HS-27A (cell line): ENCODE measurements around the gene APELA.
"Not testable (repeated sequence)": the region's sequence is repeated elsewhere in the genome, so short reads cannot be mapped to it uniquely, and the experiment has no call there.

ENCODE experiments used
- DNase-seq: peaks from one replicate; pipeline ENCODE4 v3.0.0-alpha.2; 2012; ENCODE audit warnings: low read depth, missing footprints

APELA gene

GRCh38 chr4:164876700-164877324 is at the start of gene APELA:
APELA (plus strand) TSS chr4:164877178; CDS start chr4:164877332, 154 bp downstream.
- DNase-seq, result no peak

- no peak for DNase-seq
Observed at GRCh38 chr4:164828955-164829354, 48.0 kb upstream of the APELA start.

- DNase-seq, result no peak
Observed at GRCh38 chr4:164846566-164846965, 30.4 kb upstream of the APELA start.

GRCh38 chr4:164847016-164847415 is 30.0 kb upstream of the APELA start:
- no peak for DNase-seq

GRCh38 chr4:164847967-164848649 is 28.9 kb upstream of the APELA start:
- no peak for DNase-seq

GRCh38 chr4:164856396-164856795 is 20.6 kb upstream of the APELA start:
- DNase-seq, result no peak

GRCh38 chr4:164866817-164867490 is 10.0 kb upstream of the APELA start:
- DNase-seq, result no peak

- DNase-seq, result no peak
Observed at GRCh38 chr4:164871673-164872072, 5.3 kb upstream of the APELA start.

- no peak for DNase-seq
Observed at GRCh38 chr4:164872481-164872880, 4.5 kb upstream of the APELA start.

- no peak for DNase-seq
Observed at GRCh38 chr4:164874789-164875188, 2.2 kb upstream of the APELA start.

GRCh38 chr4:164880489-164881262 is 3.7 kb downstream of the APELA start:
- DNase-seq, result no peak

GRCh38 chr4:164888096-164888715 is 11.2 kb downstream of the APELA start:
- no peak for DNase-seq

- DNase-seq, result no peak
Observed at GRCh38 chr4:164890691-164891090, 13.7 kb downstream of the APELA start.

- DNase-seq, result no peak
Observed at GRCh38 chr4:164892018-164892417, 15.0 kb downstream of the APELA start.

- DNase-seq, result no peak
Observed at GRCh38 chr4:164894702-164895101, 17.7 kb downstream of the APELA start.

- DNase-seq, result no peak
Observed at GRCh38 chr4:164902608-164903007, 25.6 kb downstream of the APELA start.

GRCh38 chr4:164904336-164904735 is 27.4 kb downstream of the APELA start:
- no peak for DNase-seq

- DNase-seq, result no peak
Observed at GRCh38 chr4:164904941-164905340, 28.0 kb downstream of the APELA start.

GRCh38 chr4:164906368-164906767 is 29.4 kb downstream of the APELA start:
- no peak for DNase-seq

GRCh38 chr4:164913506-164913905 is 36.5 kb downstream of the APELA start:
- DNase-seq, result not testable (repeated sequence)

GRCh38 chr4:164918956-164919355 is 42.0 kb downstream of the APELA start:
- no peak for DNase-seq

GRCh38 chr4:164924670-164925238 is 47.8 kb downstream of the APELA start:
- no peak for DNase-seq
